ENCODE data around the gene GUK1.

GUK1 gene

GRCh38 chr1:228163776-228164519, 23.9 kb downstream of the GUK1 start:
- DNase-seq, result no peak

GRCh38 chr1:228164561-228165371, 24.7 kb downstream of the GUK1 start:
- no peak for DNase-seq

- peak; percentile 98 for DNase-seq
Observed at GRCh38 chr1:228165372-228166169, 25.5 kb downstream of the GUK1 start, which contains the start of gene IBA57. IBA57 (plus strand) TSS chr1:228165804; CDS start chr1:228165817, 13 bp downstream.

GRCh38 chr1:228166170-228166936, 26.3 kb downstream of the GUK1 start:
- peak; percentile 48 for DNase-seq

GRCh38 chr1:228168563-228169270, 28.6 kb downstream of the GUK1 start:
- no peak for DNase-seq

- no peak for DNase-seq
Observed at GRCh38 chr1:228169345-228169744, 29.3 kb downstream of the GUK1 start.

- DNase-seq, result no peak
Observed at GRCh38 chr1:228170666-228171065, 30.6 kb downstream of the GUK1 start.

GRCh38 chr1:228171221-228171891, 31.3 kb downstream of the GUK1 start:
- DNase-seq, result no peak

- no peak for DNase-seq
Observed at GRCh38 chr1:228172591-228173527, 32.8 kb downstream of the GUK1 start.

- DNase-seq, result peak; percentile 37
Observed at GRCh38 chr1:228173528-228174481, 33.7 kb downstream of the GUK1 start.

GRCh38 chr1:228174482-228175315, 34.6 kb downstream of the GUK1 start:
- DNase-seq, result peak; percentile 33

- DNase-seq, result no peak
Observed at GRCh38 chr1:228175316-228176023, 35.4 kb downstream of the GUK1 start.

- DNase-seq, result no peak
Observed at GRCh38 chr1:228176024-228176395, 35.9 kb downstream of the GUK1 start.

- DNase-seq, result no peak
Observed at GRCh38 chr1:228176461-228177182, 36.5 kb downstream of the GUK1 start.

GRCh38 chr1:228177183-228177475, 37.0 kb downstream of the GUK1 start:
- DNase-seq, result no peak
